CD4-positive, alpha-beta T cell treated with Interferon alpha-2 for 1 hour (primary cell): Measurements from ENCODE around the gene CADM1.
"Not testable (repeated sequence)": the region's sequence is repeated elsewhere in the genome, so short reads cannot be mapped to it uniquely, and the experiment has no call there.

Source experiments
- DNase-seq, 2 donors: peaks; one replicate each; pipeline ENCODE4 v3.0.0-alpha.2; 2020 to 2022

The CADM1 gene

GRCh38 chr11:115476463-115477286 is 27.5 kb downstream of the CADM1 start:
- no peak for DNase-seq

GRCh38 chr11:115475564-115475963 is 28.7 kb downstream of the CADM1 start:
- DNase-seq: no peak

- not testable (repeated sequence) for DNase-seq
Measured at GRCh38 chr11:115474306-115474705, 29.9 kb downstream of the CADM1 start.

GRCh38 chr11:115473167-115473566 is 31.0 kb downstream of the CADM1 start:
- no peak for DNase-seq

GRCh38 chr11:115471367-115471766 is 32.8 kb downstream of the CADM1 start:
- DNase-seq: no peak

GRCh38 chr11:115470928-115471327 is 33.3 kb downstream of the CADM1 start:
- DNase-seq: no peak

GRCh38 chr11:115469361-115469760 is 34.9 kb downstream of the CADM1 start:
- no peak for DNase-seq

- DNase-seq: no peak
Measured at GRCh38 chr11:115466122-115466521, 38.1 kb downstream of the CADM1 start.

GRCh38 chr11:115464269-115464668 is 39.9 kb downstream of the CADM1 start:
- no peak for DNase-seq

GRCh38 chr11:115463606-115464005 is 40.6 kb downstream of the CADM1 start:
- DNase-seq: no peak

GRCh38 chr11:115462757-115463156 is 41.5 kb downstream of the CADM1 start:
- no peak for DNase-seq

- no peak for DNase-seq
Measured at GRCh38 chr11:115462004-115462541, 42.1 kb downstream of the CADM1 start.

- DNase-seq: no peak
Measured at GRCh38 chr11:115460512-115460911, 43.7 kb downstream of the CADM1 start.

GRCh38 chr11:115459563-115459962 is 44.7 kb downstream of the CADM1 start:
- no peak for DNase-seq

- no peak for DNase-seq
Measured at GRCh38 chr11:115458877-115459276, 45.3 kb downstream of the CADM1 start.

GRCh38 chr11:115456019-115456418 is 48.2 kb downstream of the CADM1 start:
- no peak for DNase-seq

GRCh38 chr11:115455613-115456012 is 48.6 kb downstream of the CADM1 start:
- DNase-seq: no peak

GRCh38 chr11:115454525-115454924 is 49.7 kb downstream of the CADM1 start:
- no peak for DNase-seq

- no peak for DNase-seq
Measured at GRCh38 chr11:115453693-115454490, 50.3 kb downstream of the CADM1 start.

GRCh38 chr11:115452241-115452640 is 52.0 kb downstream of the CADM1 start:
- no peak for DNase-seq

GRCh38 chr11:115450519-115450918 is 53.7 kb downstream of the CADM1 start:
- DNase-seq: no peak

GRCh38 chr11:115447273-115447864 is 56.8 kb downstream of the CADM1 start:
- DNase-seq: no peak

- no peak for DNase-seq
Measured at GRCh38 chr11:115446214-115446613, 58.0 kb downstream of the CADM1 start.
